PC-3 (cell line): ENCODE measurements around the gene EPS8.

Experiments
- EZH2 ChIP-seq: fragments of 300-600 bp; sonication (generic); IDR thresholded peaks from one replicate; pipeline ENCODE4 v1.6.1; 2017; ENCODE audit warnings: antibody characterized with exemption, mild to moderate bottlenecking, low read length; ENCODE audit not compliant: unreplicated experiment
- TF ChIP-seq, protein P1 (sequence below): fragments of 300-600 bp; sonication (generic); conservative IDR thresholded peaks from 2 replicates; pipeline ENCODE4 v1.5.1; 2017; ENCODE audit warnings: antibody characterized with exemption, low read depth, mild to moderate bottlenecking, low read length

- TF ChIP-seq, protein P1, sequence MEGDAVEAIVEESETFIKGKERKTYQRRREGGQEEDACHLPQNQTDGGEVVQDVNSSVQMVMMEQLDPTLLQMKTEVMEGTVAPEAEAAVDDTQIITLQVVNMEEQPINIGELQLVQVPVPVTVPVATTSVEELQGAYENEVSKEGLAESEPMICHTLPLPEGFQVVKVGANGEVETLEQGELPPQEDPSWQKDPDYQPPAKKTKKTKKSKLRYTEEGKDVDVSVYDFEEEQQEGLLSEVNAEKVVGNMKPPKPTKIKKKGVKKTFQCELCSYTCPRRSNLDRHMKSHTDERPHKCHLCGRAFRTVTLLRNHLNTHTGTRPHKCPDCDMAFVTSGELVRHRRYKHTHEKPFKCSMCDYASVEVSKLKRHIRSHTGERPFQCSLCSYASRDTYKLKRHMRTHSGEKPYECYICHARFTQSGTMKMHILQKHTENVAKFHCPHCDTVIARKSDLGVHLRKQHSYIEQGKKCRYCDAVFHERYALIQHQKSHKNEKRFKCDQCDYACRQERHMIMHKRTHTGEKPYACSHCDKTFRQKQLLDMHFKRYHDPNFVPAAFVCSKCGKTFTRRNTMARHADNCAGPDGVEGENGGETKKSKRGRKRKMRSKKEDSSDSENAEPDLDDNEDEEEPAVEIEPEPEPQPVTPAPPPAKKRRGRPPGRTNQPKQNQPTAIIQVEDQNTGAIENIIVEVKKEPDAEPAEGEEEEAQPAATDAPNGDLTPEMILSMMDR = no peak
- TF ChIP-seq EZH2 = no peak
These were observed 124.7 kb downstream of the EPS8 start for GRCh38 chr12:15664491-15664890.
